IPS-18a (cell line): Measurements from ENCODE around the gene TMEM218.
"Not testable (repeated sequence)": the region's sequence is repeated elsewhere in the genome, so short reads cannot be mapped to it uniquely, and the experiment has no call there.

Experiments
- H3K27ac ChIP-seq: one replicate; pipeline ENCODE4 v1.5.1; 2013; ENCODE audit warnings: low read length
- H3K27me3 ChIP-seq: one replicate; pipeline ENCODE4 v1.6.1; 2013; ENCODE audit warnings: mild to moderate bottlenecking, low read length; ENCODE audit not compliant: control insufficient read depth, insufficient read depth
- H3K36me3 ChIP-seq: one replicate; pipeline ENCODE4 v1.6.1; 2013; ENCODE audit warnings: low read depth, low read length; ENCODE audit not compliant: control insufficient read depth
- H3K4me1 ChIP-seq: one replicate; pipeline ENCODE4 v1.6.1; 2013; ENCODE audit warnings: low read depth, low read length; ENCODE audit not compliant: control insufficient read depth
- H3K4me3 ChIP-seq: one replicate; pipeline ENCODE4 v1.5.1; 2013; ENCODE audit warnings: low read length
- H3K9ac ChIP-seq: one replicate; pipeline ENCODE4 v1.6.1; 2013; ENCODE audit warnings: mild to moderate bottlenecking, low read length, moderate library complexity
- H3K9me3 ChIP-seq: one replicate; pipeline ENCODE4 v1.6.1; 2013; ENCODE audit warnings: low read depth, low read length; ENCODE audit not compliant: control insufficient read depth

TMEM218 gene

DNA sequence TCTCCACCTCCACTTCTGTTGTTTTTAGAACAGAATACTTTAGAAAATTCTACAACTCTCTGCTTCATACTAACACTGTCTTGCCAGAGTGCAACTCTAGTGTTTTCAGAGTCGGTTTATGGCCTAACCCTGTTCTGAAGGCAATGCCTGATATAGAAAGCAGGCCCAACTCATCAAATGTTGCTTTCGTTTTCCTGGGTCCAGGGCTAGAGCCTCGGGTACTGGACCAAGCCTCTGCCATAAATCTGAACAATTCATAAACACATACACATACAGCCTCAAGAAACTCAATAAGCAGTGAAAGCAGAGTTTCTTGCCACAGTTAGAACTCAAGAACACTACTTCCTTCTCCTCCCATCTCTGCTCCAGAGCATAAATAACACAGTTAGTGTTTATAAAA, 9.8 kb downstream of the TMEM218 start:
- H3K4me3 ChIP-seq: no peak overlapping the region
- no peaks in the 10 kb centered on the region for H3K27me3 ChIP-seq
- H3K4me1 ChIP-seq: peaks cover 4% of the 10 kb centered on the region
- no peaks in the 10 kb centered on the region for H3K9me3 ChIP-seq
- peaks cover 14% of the 10 kb centered on the region for H3K36me3 ChIP-seq
- no peak overlapping the region for H3K9ac ChIP-seq
- no peak overlapping the region for H3K27ac ChIP-seq

GRCh38 chr11:125100136-125100535, 11.3 kb downstream of the TMEM218 start:
- H3K27me3 ChIP-seq: no peaks in the 10 kb centered on the region
- H3K4me1 ChIP-seq: no peaks in the 10 kb centered on the region
- peaks cover 14% of the 10 kb centered on the region for H3K36me3 ChIP-seq
- no peak overlapping the region for H3K27ac ChIP-seq
- H3K4me3 ChIP-seq: no peak overlapping the region
- H3K9ac ChIP-seq: no peak overlapping the region
- no peaks in the 10 kb centered on the region for H3K9me3 ChIP-seq

GRCh38 chr11:125094731-125095130, 16.7 kb downstream of the TMEM218 start:
- no peaks in the 10 kb centered on the region for H3K27me3 ChIP-seq
- H3K27ac ChIP-seq: no peak overlapping the region
- no peak overlapping the region for H3K4me3 ChIP-seq
- H3K36me3 ChIP-seq: peaks cover 4% of the 10 kb centered on the region
- H3K9ac ChIP-seq: no peak overlapping the region
- no peaks in the 10 kb centered on the region for H3K9me3 ChIP-seq
- H3K4me1 ChIP-seq: peaks cover 14% of the 10 kb centered on the region

- H3K27me3 ChIP-seq: no peaks in the 10 kb centered on the region
- peaks cover 14% of the 10 kb centered on the region for H3K4me1 ChIP-seq
- no peak overlapping the region for H3K9ac ChIP-seq
- no peak overlapping the region for H3K27ac ChIP-seq
- no peak overlapping the region for H3K4me3 ChIP-seq
- H3K36me3 ChIP-seq: peaks cover 4% of the 10 kb centered on the region
- no peaks in the 10 kb centered on the region for H3K9me3 ChIP-seq
These were observed 17.9 kb downstream of the TMEM218 start for GRCh38 chr11:125093502-125093901.

DNA sequence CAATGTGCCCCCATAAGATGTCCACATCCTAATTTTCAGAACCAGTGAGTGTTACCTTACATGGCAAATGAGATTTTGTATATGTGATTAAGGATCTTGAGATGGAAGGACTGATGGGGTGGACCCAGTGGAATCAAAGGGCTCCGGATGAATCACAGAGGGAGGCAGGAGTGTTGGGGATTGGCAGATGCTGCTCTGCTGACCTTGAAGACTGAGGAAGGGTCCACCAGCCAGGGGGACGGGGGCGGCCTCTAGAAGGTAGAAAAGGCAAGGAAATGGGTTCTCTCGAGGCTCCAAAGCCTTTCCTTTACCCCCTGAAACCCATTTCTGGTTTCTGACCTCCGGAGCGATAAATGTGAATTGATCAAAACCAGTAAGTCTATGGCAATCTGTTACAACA, 18.8 kb downstream of the TMEM218 start:
- H3K9me3 ChIP-seq: no peaks in the 10 kb centered on the region
- H3K27me3 ChIP-seq: no peaks in the 10 kb centered on the region
- no peak overlapping the region for H3K9ac ChIP-seq
- H3K36me3 ChIP-seq: peaks cover 4% of the 10 kb centered on the region
- H3K27ac ChIP-seq: no peak overlapping the region
- no peak overlapping the region for H3K4me3 ChIP-seq
- H3K4me1 ChIP-seq: peaks cover 14% of the 10 kb centered on the region

- Histone ChIP-seq H3K9me3 (no peaks in the 10 kb centered on the region), H3K4me1 (peaks cover 14% of the 10 kb centered on the region), H3K27ac (no peak overlapping the region), H3K9ac (no peak overlapping the region), H3K27me3 (no peaks in the 10 kb centered on the region), H3K36me3 (no peaks in the 10 kb centered on the region), H3K4me3 (no peak overlapping the region)
These were observed 19.4 kb downstream of the TMEM218 start for GRCh38 chr11:125091877-125092664.

GRCh38 chr11:125091247-125091876, 20.1 kb downstream of the TMEM218 start:
- H3K9me3 ChIP-seq: no peaks in the 10 kb centered on the region
- H3K36me3 ChIP-seq: no peaks in the 10 kb centered on the region
- H3K27me3 ChIP-seq: no peaks in the 10 kb centered on the region
- peaks cover 14% of the 10 kb centered on the region for H3K4me1 ChIP-seq
- no peak overlapping the region for H3K4me3 ChIP-seq
- H3K27ac ChIP-seq: no peak overlapping the region
- H3K9ac ChIP-seq: no peak overlapping the region

DNA sequence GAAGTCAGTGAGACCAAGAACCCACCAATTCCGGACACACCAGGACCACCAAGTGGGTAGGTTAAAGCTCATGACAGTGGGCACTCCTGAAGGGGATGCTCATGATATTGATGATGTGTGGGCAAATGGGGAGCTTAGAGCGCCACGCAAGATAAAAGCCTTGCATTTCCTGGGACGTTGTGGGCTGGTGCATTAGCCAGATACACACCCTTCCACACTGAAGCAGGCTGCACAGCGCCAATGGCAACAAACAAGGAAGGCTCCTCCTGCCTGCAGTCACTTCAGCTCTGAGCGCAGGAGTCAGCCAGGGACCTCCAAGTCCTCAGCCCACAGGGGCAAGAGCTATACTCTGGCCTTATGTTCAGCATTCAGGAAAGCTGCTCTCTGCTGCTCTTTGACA, 20.6 kb downstream of the TMEM218 start:
- Histone ChIP-seq H3K4me1 (peaks cover 14% of the 10 kb centered on the region), H3K9ac (no peak overlapping the region), H3K4me3 (no peak overlapping the region), H3K27me3 (no peaks in the 10 kb centered on the region), H3K9me3 (no peaks in the 10 kb centered on the region), H3K27ac (no peak overlapping the region), H3K36me3 (no peaks in the 10 kb centered on the region)

DNA sequence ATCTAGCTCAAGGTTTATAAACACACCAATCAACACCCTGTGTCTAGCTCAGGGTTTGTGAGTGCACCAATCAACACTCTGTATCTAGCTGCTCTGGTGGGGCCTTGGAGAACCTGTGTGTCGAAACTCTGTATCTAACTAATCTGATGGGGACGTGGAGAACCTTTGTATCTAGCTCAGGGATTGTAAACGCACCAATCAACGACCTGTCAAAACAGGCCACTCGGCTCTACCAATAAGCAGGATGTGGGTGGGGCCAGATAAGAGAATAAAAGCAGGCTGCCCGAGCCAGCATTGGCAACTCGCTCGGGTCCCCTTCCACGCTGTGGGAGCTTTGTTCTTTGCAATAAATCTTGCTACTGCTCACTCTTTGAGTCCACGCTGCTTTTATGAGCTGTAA, 21.3 kb downstream of the TMEM218 start:
- not testable (repeated sequence) for H3K27me3 ChIP-seq

GRCh38 chr11:125089481-125089880, 21.9 kb downstream of the TMEM218 start:
- H3K4me3 ChIP-seq, H3K27me3 ChIP-seq, H3K9ac ChIP-seq: not testable (repeated sequence)

More for the DNA sequence above, 21.3 kb downstream of the TMEM218 start:
- not testable (repeated sequence) for H3K9me3 ChIP-seq, H3K36me3 ChIP-seq, H3K27ac ChIP-seq, H3K4me3 ChIP-seq, H3K9ac ChIP-seq
- peaks cover 14% of the 10 kb centered on the region for H3K4me1 ChIP-seq

DNA sequence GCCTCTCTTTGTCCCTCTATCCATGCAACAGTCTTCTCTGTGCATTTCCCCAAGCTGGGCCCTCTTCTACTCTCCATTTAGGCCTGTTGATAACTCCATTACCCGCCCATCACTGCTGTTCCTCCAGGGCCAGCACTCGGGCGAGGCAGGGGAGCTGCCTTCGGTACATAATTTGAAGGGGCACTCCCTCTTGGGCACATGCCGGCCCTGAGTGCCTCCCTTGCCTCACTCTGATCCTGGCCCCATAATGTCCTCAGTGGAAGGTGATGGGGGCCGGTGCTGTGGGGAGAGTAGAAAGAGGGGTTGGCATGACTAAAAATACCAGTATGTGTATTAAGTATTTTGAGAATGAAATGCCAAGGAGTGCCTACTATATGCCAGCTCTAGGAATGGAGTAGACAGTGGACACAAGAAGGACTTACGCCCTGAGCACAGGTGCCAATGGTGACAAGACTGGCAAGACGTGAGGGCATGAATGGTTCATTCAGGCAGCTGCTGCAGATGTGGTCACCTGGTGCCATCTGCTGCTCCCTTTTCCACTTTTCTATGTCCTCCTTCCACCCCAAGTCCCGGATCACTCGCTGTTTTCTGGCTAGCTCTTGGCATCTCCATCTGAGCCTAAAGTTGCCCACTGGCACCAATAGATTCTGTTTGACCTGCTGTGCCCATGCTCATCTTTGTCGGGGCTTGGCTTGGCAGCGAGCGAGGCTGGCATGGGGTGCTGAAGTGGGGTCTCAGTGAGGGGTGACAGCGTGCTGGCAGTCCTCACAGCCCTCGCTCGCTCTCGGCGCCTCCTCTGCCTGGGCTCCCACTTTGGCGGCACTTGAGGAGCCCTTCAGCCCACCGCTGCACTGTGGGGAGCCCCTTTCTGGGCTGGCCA, 22.6 kb downstream of the TMEM218 start:
- Histone ChIP-seq H3K36me3 (no peaks in the 10 kb centered on the region), H3K27ac (no peak overlapping the region), H3K9me3 (no peaks in the 10 kb centered on the region), H3K27me3 (no peaks in the 10 kb centered on the region), H3K4me3 (no peak overlapping the region), H3K9ac (no peak overlapping the region), H3K4me1 (peaks cover 14% of the 10 kb centered on the region)

More at GRCh38 chr11:125089481-125089880, 21.9 kb downstream of the TMEM218 start:
- peaks cover 14% of the 10 kb centered on the region for H3K4me1 ChIP-seq
- H3K27ac ChIP-seq, H3K9me3 ChIP-seq, H3K36me3 ChIP-seq: not testable (repeated sequence)
